Heart left ventricle (tissue), 16 donors: ENCODE results near the gene WASL. TPM values are rescaled to one million over a fixed set of nuclear protein-coding genes. Genes with fewer than 3 reads are reported as not detected.
"Not testable (repeated sequence)": the region's sequence is repeated elsewhere in the genome, so short reads cannot be mapped to it uniquely, and the experiment has no call there.

Source experiments
- ATAC-seq, 4 donors: fragments of 200-7000 bp; cut with Tn5 transposase; one replicate each; pipeline ENCODE4 v1.9.1; 2020 to 2022; ENCODE audit warnings: moderate library complexity in 4 of 4, mild to moderate bottlenecking in 3 of 4, moderate number of reproducible peaks in 1 of 4
- DNase-seq, 5 donors: peaks; one replicate each; pipeline ENCODE4 v3.0.0-alpha.2; 2020
- H3K27ac ChIP-seq, 12 donors: fragments of 200-600 bp; sonication (generic) in 4 of 12; one replicate each; pipeline versions ENCODE4 v1.5.0 to v1.8.0; 2016 to 2022; ENCODE audit warnings: mild to moderate bottlenecking in 2 of 12
- H3K27me3 ChIP-seq, 9 donors: fragments of 200-600 bp; sonication (generic) in 2 of 9; one replicate each; pipeline versions ENCODE4 v1.5.1 to v1.8.0; 2016 to 2022; ENCODE audit warnings: mild to moderate bottlenecking in 3 of 9
- H3K36me3 ChIP-seq, 9 donors: fragments of 200-600 bp; sonication (generic) in 2 of 9; one replicate each; pipeline versions ENCODE4 v1.5.0 to v1.8.0; 2018 to 2022; ENCODE audit warnings: mild to moderate bottlenecking in 2 of 9
- H3K4me1 ChIP-seq, 12 donors: fragments of 200-600 bp; sonication (generic) in 4 of 12; one replicate each; pipeline versions ENCODE4 v1.5.0 to v1.8.0; 2016 to 2022; ENCODE audit warnings: mild to moderate bottlenecking in 3 of 12
- H3K4me3 ChIP-seq, 12 donors: fragments of 200-600 bp; sonication (generic) in 4 of 12; one replicate each; pipeline versions ENCODE4 v1.5.0 to v1.8.0; 2017 to 2022; ENCODE audit warnings: mild to moderate bottlenecking in 9 of 12, moderate library complexity in 4 of 12
- H3K9me3 ChIP-seq, 12 donors: fragments of 200-600 bp; sonication (generic) in 4 of 12; one replicate each; pipeline versions ENCODE4 v1.5.0 to v1.8.0; 2016 to 2022; ENCODE audit warnings: mild to moderate bottlenecking in 1 of 12
- POLR2A ChIP-seq, 2 donors: fragments of 450-650 bp; IDR thresholded peaks; one replicate each; pipeline ENCODE4 v1.6.1; 2017; ENCODE audit warnings: antibody characterized with exemption in 2 of 2, mild to moderate bottlenecking in 2 of 2, moderate library complexity in 2 of 2
- WGBS, 4 donors: extraction: QIAGEN DNeasy Blood & Tissue Kit in 2 of 4; methylation state at CpG; one replicate each; pipeline versions ENCODE4 v1.1.5 to v1.1.7; 2013 to 2018; 5-methylcytosine and 5-hydroxymethylcytosine counted together
- intact Hi-C, 10 donors: fragments of 100-400 bp; cut with DNase I; formaldehyde crosslinking; loops; one replicate each; pipeline versions ENCODE4 v1.11.1 to v1.14.2; 2022
- polyA plus RNA-seq, 2 donors: library from polyadenylated mRNA; stranded (reverse); fragments of 200-250 nt; gene quantifications; one replicate each; pipeline ENCODE4 v1.2.3, GENCODE V29; 2013
- total RNA-seq, 9 donors: library from RNA; depleted of rRNA in 2 of 9; stranded (reverse); fragments of >200 nt in 2 of 9; fragmentation: NEBNext Ultra II Directional in 3 of 9; extraction: Animal tissue kit (Norgen Biotek cat#: 25700) in 3 of 9; gene quantifications; one replicate each; pipeline versions ENCODE4 v1.1.0 to v1.2.4, GENCODE V29; 2016 to 2023
- TF ChIP-seq, protein P1 (sequence below), 12 donors: fragments of 200-600 bp; sonication (generic) in 4 of 12; IDR thresholded peaks; one replicate each; pipeline versions ENCODE4 v1.5.0 to v1.8.0; 2018 to 2022; ENCODE audit warnings: antibody characterized with exemption in 12 of 12, mild to moderate bottlenecking in 5 of 12
- donor health status: ischemic (EF 13 %, LVEDD 7.1; RV severe dilation, severe dysfunction).
- donor health status: healthy with polysubstance abuse.
- donor health status: DM: no; HTN: yes; CAD: no.
- donor health status: DM: no; HTN: no; CAD: no.
- donor health status: ischemic (EF 25% LVEDD 6.9; RV normal size, moderate dysfunction).
- donor health status: ischemic (EF 25% LVEDD 5.7; RV mildly dilated, moderate dysfunction).
- donor health status: healthy.
- donor health status: DM: yes; HTN: yes; CAD: no.
- donor health status: ischemic (EF 35%, LVEDD 5.7; RV mildly dilated, moderate dysfunction).
- donor health status: nonischemic (EF 11% LVEDD 7.7; RV severe dilation, severe dysfunction).
- donor health status: DM: yes; HTN: yes; CAD: no.
- donor health status: PGD.
- donor health status: ischemic (EF 29% LVEDD 5.4; RV normal size, mild dysfunction).
- donor health status: nonischemic (EF 23%, LVEDD 6.1; RV moderate dilation, normal function).

The WASL gene
- total and polyA plus RNA-seq, 11 donors: 11.2 to 30.3 (median 23.3) TPM

DNA sequence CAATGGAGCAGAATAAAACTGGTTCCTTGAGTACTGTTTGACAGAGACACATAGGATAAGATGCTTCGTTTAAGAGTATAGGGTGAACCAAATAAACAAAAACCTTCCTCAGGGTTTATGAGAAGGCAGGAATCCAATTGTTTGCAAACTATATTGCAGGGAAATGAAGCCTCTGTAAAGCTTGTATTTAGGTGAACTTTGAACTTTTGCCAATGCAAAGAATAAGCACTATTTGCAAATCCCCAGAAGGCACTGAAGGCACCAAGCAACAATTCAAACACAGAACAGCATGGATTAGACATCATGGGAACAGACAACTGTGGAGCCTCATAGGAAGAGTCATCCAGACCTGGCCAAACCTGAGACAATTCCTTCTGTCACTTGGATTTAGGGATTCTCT is 47.1 kb upstream of the WASL start:
- H3K36me3 ChIP-seq: no peaks in the 10 kb centered on the region
- 87 to 94% (median 89%) methylated on average over 1 of the region's 1 CpG for WGBS, 4 donors
- H3K4me3 ChIP-seq: no peak overlapping the region
- intact Hi-C loops: loop anchor here in 6 of 10 donors (2.0 to 5.0 kb wide), 3 partner anchors 69 to 76 kb away; no protein-coding TSS in a partner anchor
- TF ChIP-seq, protein P1, sequence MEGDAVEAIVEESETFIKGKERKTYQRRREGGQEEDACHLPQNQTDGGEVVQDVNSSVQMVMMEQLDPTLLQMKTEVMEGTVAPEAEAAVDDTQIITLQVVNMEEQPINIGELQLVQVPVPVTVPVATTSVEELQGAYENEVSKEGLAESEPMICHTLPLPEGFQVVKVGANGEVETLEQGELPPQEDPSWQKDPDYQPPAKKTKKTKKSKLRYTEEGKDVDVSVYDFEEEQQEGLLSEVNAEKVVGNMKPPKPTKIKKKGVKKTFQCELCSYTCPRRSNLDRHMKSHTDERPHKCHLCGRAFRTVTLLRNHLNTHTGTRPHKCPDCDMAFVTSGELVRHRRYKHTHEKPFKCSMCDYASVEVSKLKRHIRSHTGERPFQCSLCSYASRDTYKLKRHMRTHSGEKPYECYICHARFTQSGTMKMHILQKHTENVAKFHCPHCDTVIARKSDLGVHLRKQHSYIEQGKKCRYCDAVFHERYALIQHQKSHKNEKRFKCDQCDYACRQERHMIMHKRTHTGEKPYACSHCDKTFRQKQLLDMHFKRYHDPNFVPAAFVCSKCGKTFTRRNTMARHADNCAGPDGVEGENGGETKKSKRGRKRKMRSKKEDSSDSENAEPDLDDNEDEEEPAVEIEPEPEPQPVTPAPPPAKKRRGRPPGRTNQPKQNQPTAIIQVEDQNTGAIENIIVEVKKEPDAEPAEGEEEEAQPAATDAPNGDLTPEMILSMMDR (IDR thresholded peaks at IDR 0.05): no peak
- no peak for TF ChIP-seq POLR2A (IDR thresholded peaks at IDR 0.05)
- no peaks in the 10 kb centered on the region for H3K27me3 ChIP-seq
- no peak overlapping the region for H3K27ac ChIP-seq
- no peaks in the 10 kb centered on the region for H3K9me3 ChIP-seq
- DNase-seq: no peak
- H3K4me1 ChIP-seq: peaks cover 0 to 6% (median 0%) of the 10 kb centered on the region in 12 donors
- ATAC-seq: no peak

GRCh38 chr7:123795116-123795515 is 46.3 kb upstream of the WASL start:
- not testable (repeated sequence) for H3K4me3 ChIP-seq, H3K36me3 ChIP-seq, H3K4me1 ChIP-seq, H3K27me3 ChIP-seq, DNase-seq, H3K9me3 ChIP-seq, H3K27ac ChIP-seq, ATAC-seq
- intact Hi-C loops: loop anchor here in 4 of 10 donors (5.0 kb wide), 2 partner anchors 72 to 77 kb away; no protein-coding TSS in a partner anchor
- WGBS, 4 donors: 55 to 100% (median 96%) methylated on average over 1 of the region's 1 CpG

GRCh38 chr7:123792547-123792946 is 43.7 kb upstream of the WASL start:
- no peaks in the 10 kb centered on the region for H3K27me3 ChIP-seq
- TF ChIP-seq, protein P1 (IDR thresholded peaks at IDR 0.05): no peak
- TF ChIP-seq POLR2A (IDR thresholded peaks at IDR 0.05): no peak
- no peaks in the 10 kb centered on the region for H3K36me3 ChIP-seq
- H3K4me1 ChIP-seq: no peaks in the 10 kb centered on the region
- intact Hi-C loops: loop anchor here in 1 of 10 donors (5.0 kb wide), 1 partner anchor 70 kb away; no protein-coding TSS in a partner anchor
- WGBS, 4 donors: 45 to 51% (median 48%) methylated on average over 1 of the region's 1 CpG
- H3K4me3 ChIP-seq: no peak overlapping the region
- no peak for ATAC-seq
- H3K9me3 ChIP-seq: no peaks in the 10 kb centered on the region
- H3K27ac ChIP-seq: no peak overlapping the region
- DNase-seq: no peak

- no peak for TF ChIP-seq POLR2A (IDR thresholded peaks at IDR 0.05)
- TF ChIP-seq, protein P1 (IDR thresholded peaks at IDR 0.05): no peak
- Histone ChIP-seq H3K9me3 (no peaks in the 10 kb centered on the region), H3K27ac (no peak overlapping the region), H3K4me1 (no peaks in the 10 kb centered on the region), H3K36me3 (no peaks in the 10 kb centered on the region), H3K4me3 (no peak overlapping the region), H3K27me3 (no peaks in the 10 kb centered on the region)
- no peak for ATAC-seq
- intact Hi-C loops: loop anchor here in 1 of 10 donors (5.0 kb wide), 1 partner anchor 71 kb away; no protein-coding TSS in a partner anchor
- 87 to 95% (median 93%) methylated on average over 5 of the region's 5 CpGs for WGBS, 4 donors
- DNase-seq: no peak
These were observed 42.2 kb upstream of the WASL start for GRCh38 chr7:123791001-123791400.

GRCh38 chr7:123789817-123790216 is 41.0 kb upstream of the WASL start:
- no peak overlapping the region for H3K4me3 ChIP-seq

More at GRCh38 chr7:123789817-123790216, 41.0 kb upstream of the WASL start:
- Histone ChIP-seq H3K27ac (no peak overlapping the region), H3K9me3 (no peaks in the 10 kb centered on the region), H3K27me3 (no peaks in the 10 kb centered on the region), H3K36me3 (no peaks in the 10 kb centered on the region), H3K4me1 (no peaks in the 10 kb centered on the region)
- WGBS, 4 donors: 86 to 90% (median 87%) methylated on average over 3 of the region's 3 CpGs
- no peak for TF ChIP-seq POLR2A (IDR thresholded peaks at IDR 0.05)
- TF ChIP-seq, protein P1 (IDR thresholded peaks at IDR 0.05): no peak
- intact Hi-C loops: loop anchor here in 1 of 10 donors (5.0 kb wide), 1 partner anchor 72 kb away; no protein-coding TSS in a partner anchor
- no peak for DNase-seq
- no peak for ATAC-seq
